GM18511 (cell line): ENCODE results near the gene ZBTB7B.

Experiments used
- ATAC-seq: cut with Tn5 transposase; IDR thresholded peaks from one replicate; pipeline ENCODE4 v1.9.1; 2021; ENCODE audit warnings: mild to moderate bottlenecking, moderate library complexity; ENCODE audit not compliant: unreplicated experiment

ZBTB7B gene

DNA sequence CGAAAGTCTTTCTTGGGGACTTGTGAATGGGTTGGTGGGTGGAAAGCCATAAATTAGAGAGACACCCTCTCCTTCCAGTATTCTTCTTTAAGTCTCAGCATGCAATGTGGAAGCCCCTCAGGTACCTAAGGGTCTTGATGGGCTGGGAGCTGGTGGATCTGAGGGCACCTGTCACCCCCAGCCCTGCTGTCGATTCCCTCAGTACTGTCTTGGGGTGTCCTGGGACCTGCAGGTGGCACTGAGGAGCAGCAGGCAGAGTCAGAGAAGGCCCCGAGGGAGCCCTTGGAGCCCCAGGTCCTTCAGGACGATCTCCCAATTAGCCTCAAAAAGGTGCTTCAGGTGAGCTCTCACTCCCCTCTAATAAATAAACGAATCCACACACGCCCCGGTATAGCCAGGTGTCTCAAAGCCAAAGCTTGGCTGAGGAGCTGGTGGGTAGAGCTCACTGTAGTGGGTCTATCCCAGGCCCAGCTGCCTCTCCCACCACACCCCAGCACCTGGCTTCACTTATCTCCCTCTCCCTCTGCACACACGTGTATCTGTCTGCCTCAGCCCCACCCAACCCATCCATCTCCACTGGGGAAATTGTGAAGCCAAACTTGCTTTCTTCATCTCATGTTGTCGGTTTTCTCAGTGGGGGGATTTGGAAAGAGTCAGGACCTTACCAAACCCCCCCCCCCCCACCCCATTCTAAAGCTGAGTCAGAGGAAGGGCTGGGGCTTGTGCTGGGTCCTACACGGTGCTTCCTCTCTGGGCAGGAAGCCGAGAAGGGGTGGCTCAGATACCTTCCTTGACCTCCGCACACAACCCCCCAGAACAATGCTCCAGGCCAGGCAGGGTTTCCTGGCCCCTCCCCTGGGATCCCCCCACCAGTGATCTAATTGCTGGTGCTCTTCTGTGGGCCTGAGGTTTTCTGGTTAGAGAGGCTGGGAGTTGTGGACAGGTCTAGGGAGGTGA lies 50.1 kb downstream of the ZBTB7B start:
- ATAC-seq: no peak

DNA sequence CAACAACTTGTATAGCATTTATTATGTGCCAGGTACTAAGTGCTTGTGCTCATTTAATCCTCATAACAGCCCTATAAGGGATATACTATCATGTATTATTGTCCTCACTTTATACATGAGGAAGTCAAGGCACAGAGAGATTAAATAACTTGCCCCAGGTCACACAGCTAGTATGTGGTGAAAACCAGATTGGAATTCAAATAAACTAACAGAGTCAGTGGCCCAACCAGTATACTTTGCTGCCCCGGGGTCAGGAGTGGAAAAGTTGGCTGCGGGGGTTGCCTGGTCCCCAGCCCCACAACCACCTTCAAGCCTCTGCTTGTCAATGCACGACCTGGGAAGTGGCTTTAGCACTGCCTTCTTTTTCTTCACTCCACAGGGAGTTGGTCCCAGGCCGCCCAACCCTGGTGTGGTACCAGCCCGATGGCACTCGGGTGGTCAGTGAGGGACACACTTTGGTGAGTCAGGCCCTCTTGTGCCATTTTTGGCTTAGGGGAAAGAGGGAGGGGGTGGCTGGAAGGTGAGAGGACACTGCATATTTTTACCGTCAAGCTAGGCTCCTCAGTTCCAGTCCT lies 51.0 kb downstream of the ZBTB7B start:
- no peak for ATAC-seq

DNA sequence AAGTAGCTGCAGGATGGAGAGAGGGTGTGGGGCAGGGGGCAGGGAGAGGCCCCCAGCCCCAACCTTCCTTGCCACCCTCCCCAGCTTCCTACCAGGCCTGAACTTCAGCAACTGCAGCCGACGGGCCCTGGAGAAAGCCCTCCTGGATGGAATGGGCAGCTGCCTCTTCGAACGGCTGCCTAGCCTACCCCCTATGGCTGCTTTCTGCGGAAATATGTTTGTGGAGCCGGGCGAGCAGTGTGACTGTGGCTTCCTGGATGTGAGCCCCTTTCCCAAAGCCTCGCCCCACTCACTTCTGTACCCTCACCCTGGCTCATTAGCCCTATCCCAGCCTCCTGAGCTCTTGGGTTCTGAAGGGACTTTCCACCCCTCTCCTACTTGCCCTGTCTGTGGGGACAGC lies 54.5 kb downstream of the ZBTB7B start:
- ATAC-seq: no peak

DNA sequence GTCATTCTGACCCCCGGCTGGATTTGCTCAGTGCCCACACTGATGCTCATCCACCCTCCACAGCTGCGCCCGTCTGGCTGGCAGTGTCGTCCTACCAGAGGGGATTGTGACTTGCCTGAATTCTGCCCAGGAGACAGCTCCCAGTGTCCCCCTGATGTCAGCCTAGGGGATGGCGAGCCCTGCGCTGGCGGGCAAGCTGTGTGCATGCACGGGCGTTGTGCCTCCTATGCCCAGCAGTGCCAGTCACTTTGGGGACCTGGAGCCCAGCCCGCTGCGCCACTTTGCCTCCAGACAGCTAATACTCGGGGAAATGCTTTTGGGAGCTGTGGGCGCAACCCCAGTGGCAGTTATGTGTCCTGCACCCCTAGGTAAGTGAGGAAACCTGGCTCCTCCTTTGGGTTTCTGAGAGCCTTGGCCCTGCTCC lies 55.2 kb downstream of the ZBTB7B start:
- ATAC-seq: no peak

DNA sequence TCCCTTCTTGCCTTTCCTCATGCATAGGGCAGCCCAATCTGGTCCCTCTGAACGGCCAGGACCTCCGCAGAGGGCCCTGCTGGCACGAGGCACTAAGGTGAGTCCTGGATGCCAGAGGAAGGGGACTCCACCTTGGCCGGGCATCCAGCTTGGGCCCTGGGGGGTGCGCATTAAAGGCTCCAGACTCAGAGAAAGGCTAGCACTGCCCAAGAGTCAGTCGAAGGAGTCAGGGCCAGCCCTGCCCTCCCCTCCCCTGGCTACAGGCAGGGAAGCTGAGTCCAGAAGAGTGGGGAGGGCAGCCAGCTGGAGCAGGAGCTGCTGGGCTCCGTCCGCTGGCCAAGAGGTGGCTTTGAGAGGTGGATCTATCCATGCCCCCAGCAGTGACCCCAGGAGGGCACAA lies 58.1 kb downstream of the ZBTB7B start:
- ATAC-seq: no peak

DNA sequence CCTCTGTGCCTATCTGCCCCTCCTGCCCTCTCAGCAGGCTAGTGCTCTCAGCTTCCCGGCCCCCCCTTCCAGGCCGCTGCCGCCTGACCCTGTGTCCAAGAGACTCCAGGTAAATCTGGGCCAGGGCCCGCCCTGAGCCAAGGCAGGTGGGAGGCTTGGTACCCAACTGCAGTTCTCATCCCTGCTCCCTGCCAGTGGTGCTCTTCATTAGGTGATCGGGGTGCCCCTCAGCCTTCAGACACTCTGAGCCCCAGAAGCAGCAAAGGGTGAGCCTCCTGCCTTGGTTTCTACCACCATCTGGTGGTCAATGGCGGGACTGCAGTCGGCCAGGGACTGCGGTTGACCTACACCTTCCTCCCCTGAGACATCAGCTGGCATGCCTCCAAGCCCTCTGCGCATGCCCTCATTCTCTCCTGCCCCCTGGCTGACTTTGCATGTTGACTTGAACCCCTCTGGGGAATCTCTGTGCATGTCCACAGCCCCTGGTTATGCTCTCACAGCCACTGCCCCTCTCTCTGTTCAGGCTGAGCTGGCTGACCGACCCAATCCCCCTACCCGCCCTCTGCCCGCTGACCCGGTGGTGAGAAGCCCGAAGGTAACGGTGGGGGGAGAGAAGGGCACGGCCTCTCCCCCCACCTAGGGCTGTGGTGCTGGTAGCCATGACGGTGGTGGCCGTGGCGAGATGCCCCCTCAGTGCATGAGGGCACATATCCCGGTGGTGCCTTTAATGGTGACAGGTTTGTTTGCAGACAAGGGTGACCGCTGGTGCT lies 59.0 kb downstream of the ZBTB7B start:
- peak; percentile 58 for ATAC-seq

DNA sequence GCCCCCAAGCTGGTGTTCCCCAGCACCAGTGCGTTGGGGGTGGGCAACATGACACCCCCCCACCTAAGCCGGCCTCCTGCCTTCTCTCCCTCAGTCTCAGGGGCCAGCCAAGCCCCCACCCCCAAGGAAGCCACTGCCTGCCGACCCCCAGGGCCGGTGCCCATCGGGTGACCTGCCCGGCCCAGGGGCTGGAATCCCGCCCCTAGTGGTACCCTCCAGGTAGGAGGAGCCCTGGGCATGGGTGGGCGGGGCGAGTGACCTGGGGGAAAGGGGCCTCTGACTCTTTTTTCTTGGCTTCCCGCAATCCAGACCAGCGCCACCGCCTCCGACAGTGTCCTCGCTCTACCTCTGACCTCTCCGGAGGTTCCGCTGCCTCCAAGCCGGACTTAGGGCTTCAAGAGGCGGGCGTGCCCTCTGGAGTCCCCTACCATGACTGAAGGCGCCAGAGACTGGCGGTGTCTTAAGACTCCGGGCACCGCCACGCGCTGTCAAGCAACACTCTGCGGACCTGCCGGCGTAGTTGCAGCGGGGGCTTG lies 59.6 kb downstream of the ZBTB7B start:
- no peak for ATAC-seq

DNA sequence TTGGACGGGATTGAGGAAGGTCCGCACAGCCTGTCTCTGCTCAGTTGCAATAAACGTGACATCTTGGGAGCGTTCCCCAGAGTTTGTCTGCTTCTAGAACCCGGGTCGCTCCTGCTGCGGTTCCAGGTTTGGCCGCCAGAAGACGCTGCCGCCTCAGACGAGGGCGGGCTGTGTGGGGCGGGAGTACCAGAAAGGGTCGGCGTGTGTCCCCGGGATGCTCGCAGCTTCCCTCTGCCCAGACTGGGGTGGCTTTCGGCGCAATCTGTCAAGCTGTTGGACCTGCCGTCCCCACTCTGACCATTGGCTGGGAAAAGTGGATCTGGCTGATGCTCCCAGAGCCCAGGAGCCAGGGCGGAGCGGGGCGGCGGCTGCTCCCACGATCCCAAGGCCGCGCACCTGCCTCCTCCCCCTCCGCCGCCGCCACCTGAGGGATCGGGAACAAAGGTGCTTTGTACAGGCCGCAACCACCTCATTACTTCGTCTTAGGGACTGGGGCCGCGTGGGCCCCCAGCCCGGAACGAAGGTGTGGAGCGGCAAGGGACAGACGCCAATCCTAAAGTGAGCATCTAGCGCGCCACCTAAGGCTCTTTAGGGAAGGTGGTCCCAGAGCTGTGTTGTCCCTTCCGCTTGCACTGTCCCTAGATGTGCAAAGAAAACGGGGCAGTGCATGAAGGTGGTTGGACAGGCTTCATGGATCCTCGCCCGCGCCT lies 60.3 kb downstream of the ZBTB7B start:
- ATAC-seq: no peak

DNA sequence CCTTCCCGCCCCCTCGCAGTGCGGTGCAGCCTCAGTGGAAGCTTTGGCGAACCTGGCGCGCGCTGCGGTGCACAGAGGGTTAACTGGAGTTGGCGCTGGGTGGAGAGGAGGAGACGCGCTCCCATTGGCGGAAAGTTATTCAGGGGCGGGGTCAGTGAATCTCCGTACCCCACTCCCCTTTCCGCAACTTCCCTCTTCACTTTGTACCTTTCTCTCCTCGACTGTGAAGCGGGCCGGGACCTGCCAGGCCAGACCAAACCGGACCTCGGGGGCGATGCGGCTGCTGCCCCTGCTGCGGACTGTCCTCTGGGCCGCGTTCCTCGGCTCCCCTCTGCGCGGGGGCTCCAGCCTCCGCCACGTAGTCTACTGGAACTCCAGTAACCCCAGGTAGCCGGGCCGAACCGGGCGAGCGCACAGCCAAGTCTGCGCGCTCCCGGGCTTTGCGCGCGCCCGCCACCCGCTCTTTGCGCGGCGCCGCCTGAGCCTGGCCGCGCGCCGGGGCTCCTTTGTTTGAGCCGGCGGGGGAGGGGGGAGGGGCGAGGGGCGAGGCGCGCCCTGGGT lies 61.0 kb downstream of the ZBTB7B start, which contains the start of gene EFNA4:
Gene EFNA4, plus strand, starts transcription at position 191 of the 561 bp plus-strand sequence. Its CDS starts 84 bp downstream, at position 275.
- ATAC-seq: peak; percentile 80

DNA sequence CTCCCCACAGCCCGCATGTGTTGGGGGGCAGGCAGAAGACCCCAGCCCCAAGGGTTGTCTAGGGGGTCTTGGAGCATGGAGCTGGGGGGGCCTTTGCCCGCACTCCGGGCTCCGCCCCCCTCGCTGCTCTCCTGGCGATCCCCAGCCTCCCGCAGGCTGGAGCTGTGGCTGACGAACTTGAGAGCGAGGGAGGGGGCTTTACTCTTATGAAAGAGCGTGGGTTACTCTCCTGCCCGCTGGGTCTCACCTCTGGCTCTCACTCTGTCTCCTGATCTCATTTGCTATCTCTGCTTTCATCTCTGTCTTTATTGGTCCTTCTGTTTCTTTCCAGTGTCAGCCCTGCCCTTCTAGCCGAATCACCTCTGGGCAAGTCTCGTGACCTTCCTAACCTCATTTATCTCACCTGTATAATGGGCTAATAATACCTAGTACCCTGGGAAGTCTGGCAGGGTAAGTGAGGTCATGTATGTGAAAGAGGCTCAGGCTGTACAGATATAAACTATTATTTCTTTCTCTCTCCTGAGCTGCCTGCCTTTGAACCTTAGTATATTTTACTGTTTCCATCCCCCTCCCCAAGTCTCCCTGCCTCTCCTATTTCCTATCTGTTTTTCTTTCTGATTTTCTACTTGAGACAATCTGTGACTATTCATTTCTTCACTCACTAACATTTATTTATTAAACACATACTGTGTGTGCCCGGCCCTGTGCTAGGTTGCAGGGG lies 61.7 kb downstream of the ZBTB7B start:
- peak; percentile 9 for ATAC-seq

DNA sequence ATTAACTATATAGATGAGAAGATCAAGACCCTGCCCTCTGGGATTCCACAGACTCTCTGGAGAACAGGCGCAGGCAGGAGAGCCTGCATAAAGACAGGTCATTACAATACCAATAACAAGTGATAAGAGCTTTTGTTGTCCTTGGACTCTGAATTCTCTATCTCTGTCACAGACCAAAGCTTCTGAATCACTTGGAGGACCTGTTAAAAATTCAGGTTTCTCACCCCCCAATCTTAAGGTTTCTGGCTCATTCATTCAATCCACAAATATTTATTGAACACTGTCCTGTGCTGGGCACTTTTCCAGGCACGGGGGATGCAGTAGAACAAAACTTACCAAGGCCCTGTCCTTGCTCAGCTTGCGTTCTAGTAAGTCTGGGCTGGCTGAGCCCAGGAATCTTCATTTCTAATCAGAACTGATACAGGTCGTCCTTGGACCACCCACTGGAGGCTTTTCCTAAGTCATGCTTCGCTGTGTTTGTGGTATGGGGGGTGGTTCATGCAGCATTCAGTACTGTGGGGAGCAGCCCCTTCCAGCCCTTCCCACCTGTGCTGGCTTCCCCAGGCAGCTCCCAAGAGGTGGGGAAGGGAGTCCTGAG lies 62.3 kb downstream of the ZBTB7B start:
- no peak for ATAC-seq

DNA sequence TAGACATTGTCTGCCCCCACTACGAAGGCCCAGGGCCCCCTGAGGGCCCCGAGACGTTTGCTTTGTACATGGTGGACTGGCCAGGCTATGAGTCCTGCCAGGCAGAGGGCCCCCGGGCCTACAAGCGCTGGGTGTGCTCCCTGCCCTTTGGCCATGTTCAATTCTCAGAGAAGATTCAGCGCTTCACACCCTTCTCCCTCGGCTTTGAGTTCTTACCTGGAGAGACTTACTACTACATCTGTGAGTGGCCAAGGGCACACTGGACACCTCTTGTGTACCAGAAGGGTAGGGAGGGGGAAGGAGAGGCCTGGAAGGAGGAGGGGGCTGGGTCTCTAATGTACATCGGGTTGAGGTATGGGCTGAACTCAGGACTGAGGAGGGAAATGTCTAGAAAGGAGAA lies 64.2 kb downstream of the ZBTB7B start:
- ATAC-seq: no peak
